HS-5 (cell line): Measurements from ENCODE around the gene PRG2.
A peak's percentile ranks its signal among the peaks of the same experiment; 100 is the strongest.
"Not testable (repeated sequence)": the region's sequence is repeated elsewhere in the genome, so short reads cannot be mapped to it uniquely, and the experiment has no call there.

Experiments used
- DNase-seq: peaks from one replicate; pipeline ENCODE4 v3.0.0-alpha.2; 2012; ENCODE audit warnings: low read depth

Gene PRG2

DNA sequence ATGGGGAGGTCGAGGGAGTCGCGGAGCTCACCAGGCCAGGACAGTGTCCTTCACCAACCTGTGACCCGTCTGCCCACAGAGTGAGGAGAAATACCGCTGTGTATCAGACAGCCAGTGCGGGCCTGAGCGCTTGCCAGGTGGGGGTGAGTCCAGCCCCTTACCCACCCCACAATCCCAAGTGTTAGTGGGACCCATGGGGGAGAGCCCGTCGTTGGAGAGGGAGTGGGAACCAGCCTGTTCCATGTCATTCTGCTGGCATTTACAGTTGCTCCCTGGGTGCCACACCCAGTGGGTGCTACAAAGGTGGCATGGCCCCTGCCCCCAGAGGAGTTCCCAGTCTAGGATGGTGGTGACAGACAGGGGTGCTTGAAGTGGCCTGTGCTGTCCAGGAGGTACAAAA lies 43.1 kb downstream of the PRG2 start:
- no peak for DNase-seq

DNA sequence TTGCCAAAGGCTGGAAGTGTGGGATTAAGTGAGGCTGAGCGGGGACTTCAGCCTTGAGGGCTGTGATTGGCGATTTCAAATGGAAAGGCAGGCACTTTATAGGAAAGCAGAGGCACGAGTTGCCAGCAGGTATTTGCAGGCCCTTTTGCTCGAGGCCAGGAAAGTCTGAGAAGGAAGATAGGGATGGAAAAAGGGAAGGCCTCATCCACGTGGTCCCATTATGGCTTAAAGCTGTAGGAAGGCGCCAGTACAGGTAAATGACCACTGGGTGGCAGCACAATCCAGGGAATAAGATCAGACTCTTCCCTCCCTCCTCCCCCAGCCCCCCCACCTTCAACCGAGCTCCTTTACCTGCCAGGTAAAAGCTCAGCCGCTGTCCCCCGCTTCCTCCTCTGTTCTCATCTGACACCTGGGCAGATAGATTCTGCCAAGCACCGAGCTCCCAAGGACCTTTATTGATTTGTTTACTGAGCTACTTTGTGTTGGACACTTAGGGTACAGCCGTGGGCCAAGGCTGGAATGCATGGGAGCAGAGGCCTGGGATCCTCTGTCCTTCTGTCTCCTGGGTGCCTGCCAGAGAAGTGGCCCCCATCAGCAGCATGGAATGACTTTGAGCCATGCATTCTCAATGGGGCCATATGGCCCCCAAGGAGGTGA lies 44.8 kb downstream of the PRG2 start:
- peak; percentile 47 for DNase-seq

DNA sequence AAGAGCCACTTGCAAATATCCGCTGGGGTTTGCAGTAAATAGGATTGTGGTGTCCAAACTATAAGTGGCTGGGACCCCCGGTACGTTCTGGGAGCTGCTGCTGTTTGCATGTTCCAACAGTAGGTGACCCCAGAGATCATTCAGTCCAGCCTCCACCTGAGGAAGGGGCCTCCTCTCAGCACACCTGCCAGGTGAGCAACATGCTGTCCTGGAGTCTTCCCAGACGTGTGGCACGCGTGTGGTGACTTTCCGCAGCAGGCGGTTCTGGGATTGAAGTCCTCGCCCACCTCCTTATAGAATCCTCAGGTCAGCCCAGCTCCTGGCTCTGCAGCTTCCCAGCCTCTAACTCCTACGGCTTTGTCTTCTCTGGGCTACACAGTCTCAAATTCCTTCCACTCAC lies 45.6 kb downstream of the PRG2 start:
- no peak for DNase-seq

DNA sequence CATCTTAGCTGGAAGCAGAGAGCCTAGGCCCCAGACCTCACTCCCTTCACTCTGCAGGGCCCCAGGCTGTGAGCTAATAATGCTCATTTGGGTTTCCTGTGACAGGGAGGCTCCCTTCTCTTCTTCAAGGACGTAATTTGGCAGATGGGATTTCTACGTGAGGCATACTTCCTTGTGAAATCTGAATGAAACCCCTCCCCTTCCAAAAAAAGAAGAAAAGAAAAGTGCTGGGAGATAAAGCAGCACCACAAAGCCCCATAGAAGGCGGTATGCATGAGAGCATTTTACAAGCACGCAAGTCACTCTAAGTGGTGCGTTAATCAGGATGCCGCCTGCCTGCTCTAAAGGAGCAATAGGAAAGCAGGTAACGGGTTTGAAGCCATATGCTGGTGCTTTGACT lies 46.6 kb downstream of the PRG2 start:
- no peak for DNase-seq

DNA sequence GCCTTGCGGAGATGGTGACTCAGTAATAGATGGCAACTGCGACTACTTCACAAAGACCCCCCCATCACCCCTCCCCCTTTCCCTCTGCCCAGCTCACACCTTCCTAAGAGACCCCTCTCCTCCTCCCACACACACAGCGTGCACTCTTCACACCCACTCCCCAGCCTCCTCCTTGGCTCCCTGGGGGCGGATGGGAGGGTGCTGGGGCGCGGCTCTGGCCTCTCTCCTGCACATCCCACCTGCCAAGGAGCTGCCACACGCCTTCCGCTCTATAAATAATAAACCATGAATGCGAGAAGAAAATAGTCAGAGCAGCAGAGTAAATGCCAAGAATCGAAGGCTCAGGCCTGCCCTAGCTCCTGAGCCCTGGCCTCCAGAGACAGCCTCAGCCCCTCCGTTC lies 47.7 kb downstream of the PRG2 start:
- DNase-seq = no peak

DNA sequence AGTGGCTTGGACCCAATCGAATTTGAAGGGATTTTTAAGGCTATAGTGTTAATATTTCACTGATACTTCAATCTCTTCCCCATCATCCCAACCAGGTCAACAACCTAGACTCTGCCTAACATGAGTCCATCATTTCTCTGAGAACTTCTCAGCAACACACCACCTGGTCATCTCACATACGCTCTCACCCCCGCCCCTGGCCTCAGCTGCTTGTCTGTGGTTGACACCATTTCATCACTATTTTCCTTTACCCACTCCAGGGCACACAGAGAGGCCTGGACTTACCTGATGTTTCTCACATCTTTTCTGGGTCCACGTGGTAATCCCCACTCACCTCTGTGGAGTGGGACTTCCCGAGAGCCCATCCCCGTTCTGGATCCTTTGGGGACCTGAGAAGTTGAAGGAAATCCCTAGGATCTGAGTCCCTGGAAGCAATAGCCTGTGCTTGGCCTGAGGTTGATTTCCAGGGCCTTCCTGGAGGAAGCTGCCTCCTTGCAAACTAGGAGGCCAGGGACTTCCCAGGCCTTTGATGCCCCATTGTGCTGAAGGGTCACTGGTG lies 49.1 kb downstream of the PRG2 start:
- DNase-seq = no peak

DNA sequence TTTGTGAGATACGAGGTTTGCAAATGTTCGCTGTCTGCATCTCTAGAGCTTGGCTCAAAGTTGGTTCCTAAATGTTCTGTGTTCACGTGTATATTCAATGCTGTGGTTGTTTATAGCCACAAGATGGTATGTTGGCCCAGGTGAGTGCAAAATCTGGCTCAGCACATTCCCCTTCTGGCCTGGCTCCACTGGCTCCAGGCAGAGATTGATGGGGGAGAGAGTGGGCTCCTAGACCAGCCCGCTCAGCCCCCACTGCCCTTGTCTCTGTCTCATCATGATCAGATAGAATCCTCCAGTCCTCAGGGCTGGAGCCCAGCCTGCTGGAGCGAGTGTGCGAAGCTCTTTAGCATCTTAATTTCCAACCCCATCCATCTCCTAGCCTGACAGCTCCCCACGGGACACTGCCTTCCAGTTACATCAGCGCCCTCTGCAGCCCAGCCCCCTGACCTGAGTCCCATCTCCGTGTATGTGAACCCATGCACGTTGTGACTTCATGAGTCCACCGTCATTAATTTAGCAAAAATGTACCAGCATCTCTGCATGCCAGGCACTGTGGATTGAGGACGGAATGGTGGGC lies 50.3 kb downstream of the PRG2 start:
- DNase-seq = no peak

DNA sequence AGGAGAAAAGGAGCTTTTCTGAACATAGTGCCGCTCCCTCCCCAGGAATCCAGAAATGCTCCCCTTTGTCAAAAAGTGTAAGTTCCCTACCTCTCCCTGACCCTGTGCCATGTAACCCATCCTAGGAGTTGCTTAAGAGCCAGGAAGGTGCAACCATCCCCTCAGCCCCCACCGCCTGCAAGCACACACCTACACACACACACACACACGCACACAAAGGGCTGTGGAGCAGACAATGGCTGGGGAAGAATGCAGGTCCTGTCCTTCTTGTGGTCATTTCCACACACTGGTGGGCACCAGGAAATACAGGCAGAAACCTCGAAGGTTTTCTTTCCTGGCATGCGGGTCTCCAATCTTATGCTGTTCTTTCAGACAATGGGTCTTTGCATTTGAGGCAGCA lies 51.1 kb downstream of the PRG2 start:
- DNase-seq = no peak

DNA sequence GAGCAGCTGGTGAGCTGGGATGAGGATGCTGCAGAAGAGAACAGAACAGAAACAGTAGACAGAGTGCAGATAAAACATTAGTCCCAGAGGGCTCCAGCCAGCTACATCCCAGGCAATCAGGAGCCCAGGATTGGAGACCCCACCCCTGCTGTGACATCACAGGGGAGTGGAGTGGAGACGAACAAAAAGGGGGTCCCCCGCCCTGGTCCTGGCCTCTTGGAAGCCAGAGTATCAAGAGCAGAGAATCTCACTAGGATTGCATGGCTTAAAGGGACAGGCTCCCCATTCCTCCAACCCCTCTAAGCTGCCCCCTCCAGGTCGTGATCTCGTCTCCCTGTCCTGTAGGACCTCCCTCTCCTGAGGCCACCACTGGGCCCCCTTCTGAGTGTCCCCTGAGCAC lies 52.3 kb downstream of the PRG2 start, which contains the start of gene P2RX3:
Gene P2RX3 (plus strand): TSS at position 211 of the 400 bp plus-strand sequence. CDS start 199 bp downstream, outside the sequence.
- DNase-seq = no peak

DNA sequence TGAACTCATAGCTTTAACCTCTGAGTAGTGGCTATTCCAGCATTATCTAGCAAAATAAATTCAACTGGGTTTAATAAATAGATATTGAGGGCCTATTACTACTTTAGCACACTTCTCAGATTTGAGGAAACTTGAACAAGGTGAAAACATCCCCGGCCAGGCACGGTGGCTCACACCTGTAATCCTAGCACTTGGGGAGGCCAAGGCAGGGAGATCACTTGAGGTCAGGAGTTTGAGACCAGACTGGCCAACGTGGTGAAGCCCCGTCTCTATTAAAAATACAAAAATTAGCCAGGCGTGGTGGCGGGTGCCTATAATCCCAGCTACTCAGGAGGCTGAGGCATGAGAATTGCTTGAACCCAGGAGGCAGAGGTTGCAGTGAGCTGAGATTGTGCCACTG lies 53.6 kb downstream of the PRG2 start:
- not testable (repeated sequence) for DNase-seq
